OCI-LY7 (cell line): ENCODE data around the gene DOCK3. TPM values are rescaled to one million over a fixed set of nuclear protein-coding genes. Genes with fewer than 3 reads are reported as not detected.

Source experiments
- BruUV-seq: library from RNA; stranded (reverse); fragments of 400-500 nt; replicated peaks from 2 replicates; lab custom pipeline; 2021; lab: Mats Ljungman, UMichigan
- CTCF ChIA-PET: fragments of 300-600 bp; sonication (Branson Sonifier 250); formaldehyde crosslinking; loops from one replicate; lab custom pipeline; 2022; ENCODE audit warnings: antibody characterized with exemption; ENCODE audit not compliant: unreplicated experiment; lab: Charles Lee
- POLR2A ChIA-PET: fragments of 300-600 bp; sonication (Branson Sonifier 250); formaldehyde crosslinking; loops from one replicate; lab custom pipeline; 2022; ENCODE audit warnings: antibody characterized with exemption; lab: Charles Lee
- DNase-seq: peaks from one replicate; pipeline ENCODE4 v3.0.0-alpha.2; 2015; ENCODE audit warnings: low spot score
- H2AFZ ChIP-seq: fragments of 200-600 bp; sonication (generic), shearing (Covaris generic); 2 replicates; pipeline ENCODE4 v1.6.1; 2014; ENCODE audit warnings: mild to moderate bottlenecking, antibody characterized with exemption, low read length, moderate library complexity
- H3K27ac ChIP-seq: fragments of 200-600 bp; sonication (generic); 2 replicates; pipeline ENCODE4 v1.5.1; 2014; ENCODE audit warnings: mixed run types, low read depth, mild to moderate bottlenecking, moderate library complexity, low read length, inconsistent platforms; ENCODE audit not compliant: poor library complexity, severe bottlenecking
- H3K36me3 ChIP-seq: fragments of 200-600 bp; sonication (generic); 2 replicates; pipeline ENCODE4 v1.6.1; 2014; ENCODE audit warnings: mild to moderate bottlenecking, antibody characterized with exemption, low read length, moderate library complexity, mixed read lengths; ENCODE audit not compliant: insufficient read depth
- H3K4me1 ChIP-seq: fragments of 200-600 bp; sonication (generic); 2 replicates; pipeline ENCODE4 v1.5.1; 2014; ENCODE audit warnings: mild to moderate bottlenecking, low read length; ENCODE audit not compliant: insufficient read depth, poor library complexity, severe bottlenecking
- H3K4me2 ChIP-seq: fragments of 200-600 bp; sonication (generic); 2 replicates; pipeline ENCODE4 v1.6.1; 2014; ENCODE audit warnings: mild to moderate bottlenecking, low read length
- H3K4me3 ChIP-seq: fragments of 200-600 bp; sonication (generic); 2 replicates; pipeline ENCODE4 v1.5.1; 2014; ENCODE audit warnings: mild to moderate bottlenecking, low read depth, low read length; ENCODE audit not compliant: poor library complexity, severe bottlenecking
- H3K79me2 ChIP-seq: fragments of 200-600 bp; sonication (generic); 2 replicates; pipeline ENCODE4 v1.6.1; 2016; ENCODE audit warnings: low read depth, mild to moderate bottlenecking, low read length, moderate library complexity, mixed read lengths; ENCODE audit not compliant: insufficient read depth
- H3K9me2 ChIP-seq: fragments of 200-600 bp; sonication (generic); 2 replicates; pipeline ENCODE4 v1.6.1; 2016; ENCODE audit warnings: mild to moderate bottlenecking, low read length, mixed read lengths; ENCODE audit not compliant: insufficient read depth
- H3K9me3 ChIP-seq: fragments of 200-600 bp; sonication (generic); 2 replicates; pipeline ENCODE4 v1.6.1; 2014; ENCODE audit warnings: mild to moderate bottlenecking, mixed run types, low read length, mixed read lengths
- H4K20me1 ChIP-seq: fragments of 200-600 bp; sonication (generic); 2 replicates; pipeline ENCODE4 v1.6.1; 2014; ENCODE audit warnings: mild to moderate bottlenecking, antibody characterized with exemption, low read length, moderate library complexity, mixed read lengths; ENCODE audit not compliant: insufficient read depth
- EZH2phosphoT487 ChIP-seq: fragments of 200-600 bp; sonication (generic); IDR thresholded peaks from 2 replicates; pipeline ENCODE4 v1.6.1; 2018; ENCODE audit warnings: low read depth, borderline replicate concordance, mild to moderate bottlenecking, mixed run types, antibody characterized with exemption, low read length, moderate library complexity, mixed read lengths
- intact Hi-C: fragments of 100-400 bp; cut with micrococcal nuclease; formaldehyde crosslinking; loops from one replicate; pipeline ENCODE4 v1.10.0; 2022; ENCODE audit not compliant: unreplicated experiment
- total RNA-seq, 2 experiments: library from RNA; depleted of rRNA in 1 of 2; stranded (reverse); fragments of >200 nt in 1 of 2; shearing (Covaris generic) in 1 of 2; gene quantifications; 2 replicates each; pipeline ENCODE4 v1.2.3, GENCODE V29; 2014 to 2022
- TF ChIP-seq, protein P1 (sequence below): fragments of 200-600 bp; sonication (generic); conservative IDR thresholded peaks from 2 replicates; pipeline ENCODE4 v1.5.1; 2014; ENCODE audit warnings: mild to moderate bottlenecking, antibody characterized with exemption, low read length, moderate library complexity, mixed read lengths

DOCK3 gene
- total RNA-seq, 2 experiments from 2014 or later: not detected

DNA sequence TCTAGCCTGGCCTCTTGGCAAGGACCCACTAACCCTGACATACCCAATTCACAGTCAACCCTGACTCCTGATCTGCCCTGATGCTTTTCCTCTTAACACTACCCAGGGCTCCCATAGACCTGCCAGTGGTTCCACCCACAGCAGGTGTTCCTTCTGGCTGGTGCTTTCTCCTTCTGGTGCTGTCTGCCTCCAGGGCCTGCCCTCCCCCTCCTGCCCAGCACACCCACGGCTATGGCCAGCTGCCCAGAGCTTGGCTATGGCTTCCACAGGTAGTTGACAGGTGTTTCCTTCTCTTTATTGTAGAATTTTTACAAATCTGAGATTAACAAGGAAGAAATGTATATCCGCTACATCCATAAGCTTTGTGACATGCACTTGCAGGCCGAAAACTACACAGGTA lies 663.9 kb downstream of the DOCK3 start:
- H3K4me2 ChIP-seq: no peak overlapping the region
- POLR2A ChIA-PET: interaction anchor here (0.6 kb wide), 1 partner anchor 244 kb away, joined by 3 read pairs; no protein-coding TSS in a partner anchor

DNA sequence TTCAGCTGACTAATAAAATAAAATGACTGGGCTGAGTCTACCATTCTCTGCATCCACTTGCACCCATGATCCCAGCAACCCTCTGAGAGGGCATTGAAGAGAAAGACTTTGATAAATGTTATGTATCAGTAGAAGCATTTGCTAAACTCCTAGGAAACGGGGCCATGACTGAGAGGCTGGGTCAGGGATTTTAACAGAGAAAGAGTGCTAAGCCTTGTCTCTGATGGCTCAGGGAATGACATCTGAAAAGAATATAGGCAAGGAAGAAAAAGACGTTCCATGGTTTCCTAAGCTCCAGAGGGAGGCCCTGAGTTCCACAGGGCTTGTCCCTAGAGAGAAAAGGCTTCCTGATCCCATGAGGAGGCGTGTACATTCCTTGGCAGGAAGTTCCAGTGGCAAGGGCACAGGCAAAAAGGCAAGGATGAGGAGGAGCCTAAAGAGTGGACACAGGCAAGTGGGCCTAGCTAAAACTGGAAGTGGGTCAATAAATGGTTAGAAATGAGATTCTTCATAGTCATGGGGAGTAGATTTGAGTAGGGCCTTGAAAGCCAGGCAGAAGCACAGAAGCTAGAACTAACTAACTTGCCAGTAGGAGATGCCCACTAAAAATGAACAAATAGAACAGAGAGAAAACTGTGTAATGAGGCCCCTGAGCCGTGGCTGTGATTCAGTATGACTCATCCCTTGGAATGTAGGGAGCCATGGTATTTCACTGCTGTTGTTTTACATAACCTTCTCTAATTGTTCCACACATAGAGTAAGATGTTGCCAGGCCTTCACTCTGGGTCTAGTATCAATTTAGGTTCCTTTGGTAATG lies 665.5 kb downstream of the DOCK3 start:
- DNase-seq: no peak
- Histone ChIP-seq H3K36me3 (no peaks in the 10 kb centered on the region), H3K79me2 (no peaks in the 10 kb centered on the region), H3K4me3 (no peak overlapping the region), H4K20me1 (no peaks in the 10 kb centered on the region), H3K4me2 (no peak overlapping the region), H3K9me2 (no peaks in the 10 kb centered on the region), H3K27ac (no peak overlapping the region), H3K9me3 (no peaks in the 10 kb centered on the region), H3K4me1 (no peaks in the 10 kb centered on the region), H2AFZ (no peak overlapping the region)
- TF ChIP-seq, protein P1, sequence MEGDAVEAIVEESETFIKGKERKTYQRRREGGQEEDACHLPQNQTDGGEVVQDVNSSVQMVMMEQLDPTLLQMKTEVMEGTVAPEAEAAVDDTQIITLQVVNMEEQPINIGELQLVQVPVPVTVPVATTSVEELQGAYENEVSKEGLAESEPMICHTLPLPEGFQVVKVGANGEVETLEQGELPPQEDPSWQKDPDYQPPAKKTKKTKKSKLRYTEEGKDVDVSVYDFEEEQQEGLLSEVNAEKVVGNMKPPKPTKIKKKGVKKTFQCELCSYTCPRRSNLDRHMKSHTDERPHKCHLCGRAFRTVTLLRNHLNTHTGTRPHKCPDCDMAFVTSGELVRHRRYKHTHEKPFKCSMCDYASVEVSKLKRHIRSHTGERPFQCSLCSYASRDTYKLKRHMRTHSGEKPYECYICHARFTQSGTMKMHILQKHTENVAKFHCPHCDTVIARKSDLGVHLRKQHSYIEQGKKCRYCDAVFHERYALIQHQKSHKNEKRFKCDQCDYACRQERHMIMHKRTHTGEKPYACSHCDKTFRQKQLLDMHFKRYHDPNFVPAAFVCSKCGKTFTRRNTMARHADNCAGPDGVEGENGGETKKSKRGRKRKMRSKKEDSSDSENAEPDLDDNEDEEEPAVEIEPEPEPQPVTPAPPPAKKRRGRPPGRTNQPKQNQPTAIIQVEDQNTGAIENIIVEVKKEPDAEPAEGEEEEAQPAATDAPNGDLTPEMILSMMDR: no peak
- TF ChIP-seq EZH2phosphoT487: no peak
- POLR2A ChIA-PET: interaction anchor here (0.6 kb wide), 2 partner anchors 139 to 143 kb away, joined by 3 to 4 read pairs; no protein-coding TSS in a partner anchor
- intact Hi-C loops: no loop called here
- BruUV-seq: no TSS peak
- CTCF ChIA-PET: no interaction called here

More for the DNA sequence above, 663.9 kb downstream of the DOCK3 start:
- no peaks in the 10 kb centered on the region for H3K36me3 ChIP-seq
- no peak overlapping the region for H2AFZ ChIP-seq
- H3K9me3 ChIP-seq: no peaks in the 10 kb centered on the region
- no peak overlapping the region for H3K4me3 ChIP-seq
- no peaks in the 10 kb centered on the region for H3K9me2 ChIP-seq
- no peak for TF ChIP-seq EZH2phosphoT487
- TF ChIP-seq, protein P1: no peak
- BruUV-seq: no TSS peak
- H4K20me1 ChIP-seq: no peaks in the 10 kb centered on the region
- CTCF ChIA-PET: no interaction called here
- H3K27ac ChIP-seq: no peak overlapping the region
- H3K4me1 ChIP-seq: no peaks in the 10 kb centered on the region
- H3K79me2 ChIP-seq: no peaks in the 10 kb centered on the region
- intact Hi-C loops: no loop called here
- no peak for DNase-seq
